H1 (cell line): Measurements from ENCODE around the gene TRPT1. TPM values are rescaled to one million over a fixed set of nuclear protein-coding genes. Genes with fewer than 3 reads are reported as not detected.

Experiments used
- CTCF ChIA-PET: fragments of 300-600 bp; sonication (Branson Sonifier 250); formaldehyde crosslinking; loops from one replicate; lab custom pipeline; 2021; ENCODE audit not compliant: partially characterized antibody; lab: Charles Lee
- POLR2A ChIA-PET: fragments of 300-600 bp; sonication (Branson Sonifier 250); formaldehyde crosslinking; loops from one replicate; lab custom pipeline; 2021; ENCODE audit warnings: inconsistent platforms; ENCODE audit not compliant: partially characterized antibody; lab: Charles Lee
- DNase-seq, 2 experiments: peaks; one replicate each; pipeline versions ENCODE4 v3.0.0 to v3.0.0-alpha.2; 2010 to 2022; ENCODE audit warnings: low spot score in 2 of 2, low read depth in 1 of 2, mixed read lengths in 1 of 2
- FAIRE-seq: peaks from 2 replicates; lab custom pipeline; 2011; peaks lifted over from hg19 to GRCh38; lab: Jason Lieb, UNC
- H2AFZ ChIP-seq: 2 replicates; pipeline ENCODE4 v1.8.1; 2012; ENCODE audit warnings: low read length, inconsistent platforms
- H2AK5ac ChIP-seq: 2 replicates; pipeline ENCODE4 v1.6.1; 2013; ENCODE audit warnings: low read depth, low read length
- H2BK120ac ChIP-seq: replicated peaks from 2 replicates; pipeline ENCODE3; 2013; ENCODE audit warnings: low read depth, low read length, inconsistent platforms
- H2BK12ac ChIP-seq: 2 replicates; pipeline ENCODE4 v1.6.1; 2013; ENCODE audit warnings: low read depth, low read length
- H2BK15ac ChIP-seq: 2 replicates; pipeline ENCODE4 v1.6.1; 2013; ENCODE audit warnings: low read length
- H2BK20ac ChIP-seq: 2 replicates; pipeline ENCODE4 v1.6.1; 2013; ENCODE audit warnings: low read length
- H2BK5ac ChIP-seq: 2 replicates; pipeline ENCODE4 v1.6.1; 2013; ENCODE audit warnings: low read depth, low read length
- H3K14ac ChIP-seq: 2 replicates; pipeline ENCODE4 v1.6.1; 2013; ENCODE audit warnings: inconsistent platforms; ENCODE audit not compliant: insufficient read length
- H3K18ac ChIP-seq: 2 replicates; pipeline ENCODE4 v1.6.1; 2013; ENCODE audit warnings: low read length; ENCODE audit errors: extremely low read depth
- H3K23ac ChIP-seq: 2 replicates; pipeline ENCODE4 v1.6.1; 2013; ENCODE audit warnings: inconsistent platforms; ENCODE audit not compliant: insufficient read length
- H3K23me2 ChIP-seq: 2 replicates; pipeline ENCODE4 v1.6.1; 2013; ENCODE audit warnings: low read depth, low read length
- H3K27ac ChIP-seq: 2 replicates; pipeline ENCODE4 v1.6.1; 2011; ENCODE audit warnings: low read depth, low read length, inconsistent platforms
- H3K27me3 ChIP-seq, 4 experiments: replicated peaks in 1 of 4; 1 replicate in 1 of 4; 2 replicates in 3 of 4; pipeline versions ENCODE4 v1.6.1 to v1.8.1; 2011 to 2013; ENCODE audit warnings: low read length in 3 of 4, mild to moderate bottlenecking in 3 of 4, inconsistent platforms in 2 of 4, mixed read lengths in 2 of 4, moderate library complexity in 1 of 4; ENCODE audit not compliant: control insufficient read depth in 3 of 4, insufficient read depth in 3 of 4; ENCODE audit errors: extremely low read depth in 1 of 4
- H3K36me3 ChIP-seq, 4 experiments: 2 replicates each; pipeline versions ENCODE4 v1.6.1 to v1.8.1; 2011 to 2013; ENCODE audit warnings: mild to moderate bottlenecking in 4 of 4, low read length in 3 of 4, moderate library complexity in 2 of 4, control low read depth in 1 of 4, inconsistent platforms in 1 of 4; ENCODE audit not compliant: insufficient read depth in 4 of 4, control insufficient read depth in 2 of 4
- H3K4ac ChIP-seq: replicated peaks from 2 replicates; pipeline ENCODE3; 2013; ENCODE audit warnings: low read length, low read depth, mixed read lengths, inconsistent platforms; ENCODE audit not compliant: insufficient read length
- H3K4me1 ChIP-seq, 4 experiments: replicated peaks in 1 of 4; 1 replicate in 1 of 4; 2 replicates in 3 of 4; pipeline versions ENCODE4 v1.6.1 to v1.8.1; 2011 to 2013; ENCODE audit warnings: low read length in 3 of 4, inconsistent platforms in 2 of 4, mixed read lengths in 1 of 4; ENCODE audit not compliant: insufficient read depth in 4 of 4, control insufficient read depth in 3 of 4
- H3K4me2 ChIP-seq, 2 experiments: 2 replicates each; pipeline versions ENCODE4 v1.6.1 to v1.8.1; 2011 to 2013; ENCODE audit warnings: low read depth in 2 of 2, low read length in 2 of 2, control low read depth in 1 of 2, inconsistent platforms in 1 of 2, mild to moderate bottlenecking in 1 of 2; ENCODE audit not compliant: insufficient read depth in 1 of 2
- H3K4me3 ChIP-seq, 4 experiments: fragments of 200-600, 300-600 bp in 1 of 4; sonication (generic), shearing (Covaris generic), sonication (Bioruptor Twin) in 1 of 4; 2 replicates each; pipeline versions ENCODE4 v1.5.1 to v1.8.1; 2011 to 2016; ENCODE audit warnings: low read length in 4 of 4, low read depth in 3 of 4, control low read depth in 2 of 4, inconsistent platforms in 2 of 4, mild to moderate bottlenecking in 2 of 4, mixed read lengths in 1 of 4, moderate library complexity in 1 of 4; ENCODE audit not compliant: insufficient read depth in 2 of 4; ENCODE audit errors: extremely low read depth in 1 of 4
- H3K56ac ChIP-seq: replicated peaks from 2 replicates; pipeline ENCODE3; 2013; ENCODE audit warnings: low read depth, mild to moderate bottlenecking, mixed read lengths, low read length, inconsistent platforms; ENCODE audit not compliant: insufficient read length
- H3K79me1 ChIP-seq: 2 replicates; pipeline ENCODE4 v1.6.1; 2013; ENCODE audit warnings: low read depth, low read length, control low read depth
- H3K79me2 ChIP-seq, 2 experiments: 2 replicates each; pipeline versions ENCODE4 v1.6.1 to v1.8.1; 2012 to 2013; ENCODE audit warnings: low read length in 2 of 2, mild to moderate bottlenecking in 2 of 2, inconsistent platforms in 1 of 2; ENCODE audit not compliant: insufficient read depth in 2 of 2, control insufficient read depth in 1 of 2
- H3K9ac ChIP-seq, 4 experiments: replicated peaks in 1 of 4; 1 replicate in 1 of 4; 2 replicates in 3 of 4; pipeline versions ENCODE4 v1.6.1 to v1.8.1; 2011 to 2013; ENCODE audit warnings: low read depth in 3 of 4, low read length in 3 of 4, control low read depth in 2 of 4, mild to moderate bottlenecking in 2 of 4, moderate library complexity in 2 of 4, inconsistent platforms in 1 of 4; ENCODE audit errors: extremely low read depth in 1 of 4
- H3K9me3 ChIP-seq, 2 experiments: 2 replicates each; pipeline versions ENCODE4 v1.6.1 to v1.8.1; 2012 to 2013; ENCODE audit warnings: mild to moderate bottlenecking in 2 of 2, moderate library complexity in 2 of 2, control low read depth in 1 of 2, inconsistent platforms in 1 of 2, low read depth in 1 of 2, low read length in 1 of 2, mixed read lengths in 1 of 2; ENCODE audit not compliant: insufficient read depth in 2 of 2
- H4K20me1 ChIP-seq, 2 experiments: replicated peaks in 1 of 2; 2 replicates each; pipeline versions ENCODE3 to v1.8.1; 2011 to 2013; ENCODE audit warnings: inconsistent platforms in 2 of 2, low read length in 2 of 2, mild to moderate bottlenecking in 1 of 2; ENCODE audit not compliant: insufficient read depth in 2 of 2, control insufficient read depth in 1 of 2
- H4K5ac ChIP-seq: 2 replicates; pipeline ENCODE4 v1.6.1; 2013; ENCODE audit warnings: low read length, low read depth, mixed read lengths, inconsistent platforms; ENCODE audit not compliant: insufficient read length
- H4K8ac ChIP-seq: 2 replicates; pipeline ENCODE4 v1.8.0; 2013; ENCODE audit warnings: mild to moderate bottlenecking, moderate library complexity, low read length, inconsistent platforms; ENCODE audit not compliant: insufficient read depth; ENCODE audit errors: extremely low read depth
- H4K91ac ChIP-seq: replicated peaks from 2 replicates; pipeline ENCODE3; 2013; ENCODE audit warnings: low read length, mixed read lengths, inconsistent platforms; ENCODE audit not compliant: insufficient read length
- BRCA1 ChIP-seq: IDR thresholded peaks from 2 replicates; pipeline ENCODE4 v1.6.1; 2012; ENCODE audit warnings: low read depth, low read length, improper control_type of control experiment
- CHD1 ChIP-seq: IDR thresholded peaks from 2 replicates; pipeline ENCODE4 v1.6.1; 2012; ENCODE audit warnings: low read depth, low read length, improper control_type of control experiment
- EP300 ChIP-seq, 2 experiments: IDR thresholded peaks; 1 replicate in 1 of 2; 2 replicates in 1 of 2; pipeline ENCODE4 v1.6.1; 2011 to 2012; ENCODE audit warnings: low read depth in 2 of 2, low read length in 2 of 2, mild to moderate bottlenecking in 2 of 2, borderline replicate concordance in 1 of 2, inconsistent platforms in 1 of 2, moderate library complexity in 1 of 2
- HDAC2 ChIP-seq, 2 experiments: fragments of 300-600 bp in 1 of 2; sonication (generic) in 1 of 2; IDR thresholded peaks; 2 replicates each; pipeline ENCODE4 v1.6.1; 2011 to 2012; ENCODE audit warnings: low read depth in 2 of 2, low read length in 2 of 2, mild to moderate bottlenecking in 2 of 2, moderate library complexity in 2 of 2, borderline replicate concordance in 1 of 2, inconsistent platforms in 1 of 2
- NANOG ChIP-seq: IDR thresholded peaks from 2 replicates; pipeline ENCODE4 v1.6.1; 2011; ENCODE audit warnings: low read length, low read depth, mild to moderate bottlenecking, inconsistent platforms; ENCODE audit not compliant: insufficient read depth, poor library complexity, severe bottlenecking
- NRF1 ChIP-seq: IDR thresholded peaks from 2 replicates; pipeline ENCODE4 v1.6.1; 2011; ENCODE audit warnings: mild to moderate bottlenecking, low read depth, low read length, improper control_type of control experiment
- PHF8 ChIP-seq: fragments of 200-600 bp; sonication (generic); conservative IDR thresholded peaks from 2 replicates; pipeline ENCODE4 v1.7.1; 2012; ENCODE audit warnings: low read depth, mild to moderate bottlenecking, inconsistent platforms, low read length, moderate library complexity
- SP2 ChIP-seq: IDR thresholded peaks from 2 replicates; pipeline ENCODE4 v1.6.1; 2012; ENCODE audit warnings: mild to moderate bottlenecking, low read length, inconsistent platforms
- TAF1 ChIP-seq: IDR thresholded peaks from 2 replicates; pipeline ENCODE4 v1.6.1; 2011; ENCODE audit warnings: mild to moderate bottlenecking, low read depth, low read length
- WGBS, 2 experiments: shearing (Covaris generic) in 1 of 2; methylation state at CpG; one replicate each; pipeline versions ENCODE4 v1.1.6 to v1.1.7; 2013 to 2015; ENCODE audit warnings: low lambda C conversion rate in 2 of 2, mixed read lengths in 2 of 2, inconsistent platforms in 1 of 2, low coverage in 1 of 2, missing lambda C conversion rate in 1 of 2; ENCODE audit not compliant: insufficient replicate concordance in 2 of 2, insufficient coverage in 1 of 2, insufficient read length in 1 of 2; ENCODE audit errors: extremely low coverage in 1 of 2, missing lambda C conversion rate in 1 of 2; 5-methylcytosine and 5-hydroxymethylcytosine counted together
- polyA plus RNA-seq, 7 experiments: library from polyadenylated mRNA; depleted of rRNA in 3 of 7; stranded (reverse) in 5 of 7; unstranded in 2 of 7; fragments of >200 nt in 5 of 7; fragments of 200-250 nt in 2 of 7; gene quantifications; 1 replicate in 5 of 7; 2 replicates in 1 of 7; 4 replicates in 1 of 7; pipeline versions ENCODE4 v1.2.1 to v1.2.3, GENCODE V29; 2011 to 2013; ENCODE audit warnings: missing spikeins in 2 of 7, mixed read lengths in 2 of 7
- total RNA-seq: library from RNA; stranded (reverse); fragmentation: NEBNext Ultra II Directional; extraction: Animal tissue kit (Norgen Biotek cat#: 25700); gene quantifications from 2 replicates; pipeline ENCODE4 v1.2.1, GENCODE V29; 2021
- TF ChIP-seq, protein P1 (sequence below): IDR thresholded peaks from 2 replicates; pipeline ENCODE4 v1.6.1; 2011; ENCODE audit warnings: low read length, improper control_type of control experiment

The TRPT1 gene
- total and polyA plus RNA-seq, 2 of the 8 experiments (the other 6 are each of a cell fraction or from before 2014, with no cell fraction given) = 34.5 to 74.6 TPM

GRCh38 chr11:64267207-64267945 lies 41.4 kb upstream of the TRPT1 start:
- Histone ChIP-seq H3K79me2 (0 out of 4 replicates have a peak, but pooled peaks cover 0 to under 1% of the 10 kb centered on the region in 2 experiments), H3K79me1 (no peaks in the 10 kb centered on the region), H3K27ac (no peak overlapping the region), H3K14ac (no peak overlapping the region), H3K23me2 (peaks cover 4% of the 10 kb centered on the region), H3K18ac (no peak overlapping the region), H2BK12ac (no peak overlapping the region), H3K4me1 (peaks cover 0 to 11% (median 5%) of the 10 kb centered on the region in 4 experiments; a peak in 5 of 7 replicates), H3K36me3 (peaks cover 10 to 41% (median 15%) of the 10 kb centered on the region in 4 experiments), H3K4me3 (no peak overlapping the region), H2BK5ac (no peak overlapping the region), H2AK5ac (no peak overlapping the region), H3K9ac (no peak overlapping the region), H3K27me3 (no peaks in the 10 kb centered on the region), H2BK15ac (no peak overlapping the region), H3K4ac (no peak overlapping the region), H4K20me1 (peaks cover 4 to 9% of the 10 kb centered on the region in 2 experiments), H3K9me3 (no peaks in the 10 kb centered on the region), H2AFZ (no peak overlapping the region), H3K23ac (no peak overlapping the region), H2BK20ac (no peak overlapping the region), H3K4me2 (no peak overlapping the region), H4K5ac (no peak overlapping the region), H4K91ac (no peak overlapping the region), H2BK120ac (no peak overlapping the region), H3K56ac (no peak overlapping the region), H4K8ac (no peak overlapping the region)
- ChIA-PET POLR2A (interaction anchor here (0.6 to 11.9 kb wide), 10 partner anchors 10 to 61 kb away, joined by 3 to 352 read pairs (median 36); partner anchors contain the start of genes BAD, ESRRA, FERMT3 and FKBP2), CTCF (interaction anchor here (0.6 to 13.7 kb wide), 12 partner anchors 11 to 1592 kb away, joined by 3 to 168 read pairs (median 4); partner anchors contain the start of genes BAD, CATSPERZ, ESRRA and NUDT22)
- DNase-seq = no peak
- FAIRE-seq = no peak
- WGBS, 2 experiments = 92% methylated on average over 27 of the region's 27 CpGs; no CpG with 5 or more reads in 1 of the 2 experiments
- TF ChIP-seq TAF1 (no peak), HDAC2 (IDR thresholded peaks at IDR 0.05; ENCODE audit: borderline replicate concordance in 1 of 2, low read depth in 2 of 2, low read length in 2 of 2) (no peak), BRCA1 (no peak), EP300 (IDR thresholded peaks at IDR 0.05; ENCODE audit: borderline replicate concordance in 1 of 2, low read depth in 2 of 2, low read length in 2 of 2) (no peak), SP2 (no peak), CHD1 (no peak), NRF1 (no peak), PHF8 (no peak), NANOG (no peak)
- TF ChIP-seq, protein P1, sequence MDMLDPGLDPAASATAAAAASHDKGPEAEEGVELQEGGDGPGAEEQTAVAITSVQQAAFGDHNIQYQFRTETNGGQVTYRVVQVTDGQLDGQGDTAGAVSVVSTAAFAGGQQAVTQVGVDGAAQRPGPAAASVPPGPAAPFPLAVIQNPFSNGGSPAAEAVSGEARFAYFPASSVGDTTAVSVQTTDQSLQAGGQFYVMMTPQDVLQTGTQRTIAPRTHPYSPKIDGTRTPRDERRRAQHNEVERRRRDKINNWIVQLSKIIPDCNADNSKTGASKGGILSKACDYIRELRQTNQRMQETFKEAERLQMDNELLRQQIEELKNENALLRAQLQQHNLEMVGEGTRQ = no peak
